ENCODE measurements around the gene EXT2.

EXT2 gene

GRCh38 chr11:44150401-44150800 is 54.9 kb downstream of the EXT2 start:
- Histone ChIP-seq H2BK15ac (ENCODE audit: low read depth, poor library complexity, severe bottlenecking) (no peak overlapping the region), H3K9me3 (ENCODE audit: control insufficient read depth, low read length) (no peaks in the 10 kb centered on the region), H2BK5ac (ENCODE audit: low read depth, low read length, poor library complexity, severe bottlenecking) (no peak overlapping the region), H3K27me3 (ENCODE audit: control insufficient read depth in 1 of 2, insufficient read depth in 1 of 2, low read length in 2 of 2) (no peaks in the 10 kb centered on the region), H3K4me2 (ENCODE audit: low read length, poor library complexity, severe bottlenecking) (no peak overlapping the region), H3K4me1 (ENCODE audit: control insufficient read depth, insufficient read depth, low read depth, low read length) (no peaks in the 10 kb centered on the region), H4K91ac (ENCODE audit: low read length) (no peak overlapping the region), H3K79me1 (replicated peaks; ENCODE audit: low read length, poor library complexity, severe bottlenecking) (peaks cover 7% of the 10 kb centered on the region), H3K36me3 (ENCODE audit: control insufficient read depth in 1 of 2, insufficient read depth in 2 of 2, low read depth in 1 of 2, low read length in 2 of 2) (peaks cover 3 to 44% of the 10 kb centered on the region in 2 experiments), H3K9ac (ENCODE audit: low read length) (no peak overlapping the region), H3K23ac (ENCODE audit: low read length in 2 of 2) (no peak overlapping the region), H3K27ac (ENCODE audit: low read length, poor library complexity, severe bottlenecking) (no peak overlapping the region), H2BK120ac (ENCODE audit: low read depth, low read length) (no peak overlapping the region), H3K14ac (ENCODE audit: low read length in 2 of 2) (no peak overlapping the region), H2AK5ac (ENCODE audit: low read length, severe bottlenecking) (no peak overlapping the region), H3K4me3 (ENCODE audit: insufficient read depth in 1 of 2, low read depth in 1 of 2, low read length in 2 of 2) (no peak overlapping the region), H2AFZ (ENCODE audit: low read depth, low read length) (no peak overlapping the region), H3K4ac (ENCODE audit: low read depth in 1 of 2, low read length in 2 of 2) (no peak overlapping the region), H4K8ac (ENCODE audit: low read length) (no peak overlapping the region), H3K18ac (ENCODE audit: low read depth in 1 of 2, low read length in 2 of 2) (no peak overlapping the region), H2BK12ac (ENCODE audit: low read length in 2 of 2) (no peak overlapping the region)
- DNase-seq: no peak
- no CpG with 5 or more reads among the region's 1 CpG for WGBS

GRCh38 chr11:44157019-44157418 is 61.5 kb downstream of the EXT2 start:
- Histone ChIP-seq H4K8ac (ENCODE audit: low read length) (no peak overlapping the region), H3K4me1 (ENCODE audit: control insufficient read depth, insufficient read depth, low read depth, low read length) (no peaks in the 10 kb centered on the region), H2AK5ac (ENCODE audit: low read length, severe bottlenecking) (no peak overlapping the region), H3K36me3 (ENCODE audit: control insufficient read depth in 1 of 2, insufficient read depth in 2 of 2, low read depth in 1 of 2, low read length in 2 of 2) (peaks cover 14 to 21% of the 10 kb centered on the region in 2 experiments), H2BK120ac (ENCODE audit: low read depth, low read length) (no peak overlapping the region), H3K4me3 (ENCODE audit: insufficient read depth in 1 of 2, low read depth in 1 of 2, low read length in 2 of 2) (no peak overlapping the region), H3K9ac (ENCODE audit: low read length) (no peak overlapping the region), H4K91ac (ENCODE audit: low read length) (no peak overlapping the region), H3K4ac (ENCODE audit: low read depth in 1 of 2, low read length in 2 of 2) (no peak overlapping the region), H2BK15ac (ENCODE audit: low read depth, poor library complexity, severe bottlenecking) (no peak overlapping the region), H3K79me1 (replicated peaks; ENCODE audit: low read length, poor library complexity, severe bottlenecking) (peaks cover 5% of the 10 kb centered on the region), H2BK5ac (ENCODE audit: low read depth, low read length, poor library complexity, severe bottlenecking) (no peak overlapping the region), H3K18ac (ENCODE audit: low read depth in 1 of 2, low read length in 2 of 2) (no peak overlapping the region), H3K4me2 (ENCODE audit: low read length, poor library complexity, severe bottlenecking) (no peak overlapping the region), H2BK12ac (ENCODE audit: low read length in 2 of 2) (no peak overlapping the region), H3K9me3 (ENCODE audit: control insufficient read depth, low read length) (no peaks in the 10 kb centered on the region), H3K27me3 (ENCODE audit: control insufficient read depth in 1 of 2, insufficient read depth in 1 of 2, low read length in 2 of 2) (no peaks in the 10 kb centered on the region), H2AFZ (ENCODE audit: low read depth, low read length) (no peak overlapping the region), H3K23ac (ENCODE audit: low read length in 2 of 2) (no peak overlapping the region), H3K14ac (ENCODE audit: low read length in 2 of 2) (no peak overlapping the region), H3K27ac (ENCODE audit: low read length, poor library complexity, severe bottlenecking) (no peak overlapping the region)
- no peak for DNase-seq
- 91% methylated on average over 4 of the region's 4 CpGs for WGBS

DNA sequence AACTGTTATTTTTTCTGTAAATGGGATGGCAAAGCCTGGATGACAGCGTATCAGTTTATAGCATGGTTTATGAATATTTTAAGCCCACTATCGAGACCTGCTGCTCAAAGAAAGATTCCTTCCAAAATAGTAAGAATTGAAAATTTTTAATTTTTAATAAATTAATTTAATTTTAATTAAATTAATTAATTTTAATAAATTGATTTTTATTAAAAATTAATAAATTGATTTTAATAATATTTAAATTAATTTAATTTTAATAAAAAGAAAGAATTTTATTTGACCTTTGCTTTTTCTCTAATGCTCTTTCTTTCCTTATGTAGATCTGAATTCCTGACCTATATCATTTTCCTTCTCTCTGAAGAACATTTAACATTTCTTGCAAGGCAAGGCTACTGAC is 62.9 kb downstream of the EXT2 start:
- H3K23ac ChIP-seq (ENCODE audit: low read length in 2 of 2): no peak overlapping the region
- no peak overlapping the region for H2BK15ac ChIP-seq (ENCODE audit: low read depth, poor library complexity, severe bottlenecking)
- H3K14ac ChIP-seq (ENCODE audit: low read length in 2 of 2): no peak overlapping the region
- peaks cover 14 to 18% of the 10 kb centered on the region in 2 experiments for H3K36me3 ChIP-seq (ENCODE audit: control insufficient read depth in 1 of 2, insufficient read depth in 2 of 2, low read depth in 1 of 2, low read length in 2 of 2)
- peaks cover 3% of the 10 kb centered on the region for H3K79me1 ChIP-seq (replicated peaks; ENCODE audit: low read length, poor library complexity, severe bottlenecking)
- no peak overlapping the region for H3K27ac ChIP-seq (ENCODE audit: low read length, poor library complexity, severe bottlenecking)
- H3K18ac ChIP-seq (ENCODE audit: low read depth in 1 of 2, low read length in 2 of 2): no peak overlapping the region
- no peaks in the 10 kb centered on the region for H3K9me3 ChIP-seq (ENCODE audit: control insufficient read depth, low read length)
- H3K4me2 ChIP-seq (ENCODE audit: low read length, poor library complexity, severe bottlenecking): no peak overlapping the region
- H4K8ac ChIP-seq (ENCODE audit: low read length): no peak overlapping the region
- H2BK5ac ChIP-seq (ENCODE audit: low read depth, low read length, poor library complexity, severe bottlenecking): no peak overlapping the region
- DNase-seq: no peak
- no peak overlapping the region for H2BK12ac ChIP-seq (ENCODE audit: low read length in 2 of 2)
- no peak overlapping the region for H2AFZ ChIP-seq (ENCODE audit: low read depth, low read length)
- no peak overlapping the region for H2BK120ac ChIP-seq (ENCODE audit: low read depth, low read length)
- no peak overlapping the region for H3K9ac ChIP-seq (ENCODE audit: low read length)
- no peaks in the 10 kb centered on the region for H3K27me3 ChIP-seq (ENCODE audit: control insufficient read depth in 1 of 2, insufficient read depth in 1 of 2, low read length in 2 of 2)
- H3K4ac ChIP-seq (ENCODE audit: low read depth in 1 of 2, low read length in 2 of 2): no peak overlapping the region
- H3K4me1 ChIP-seq (ENCODE audit: control insufficient read depth, insufficient read depth, low read depth, low read length): no peaks in the 10 kb centered on the region
- WGBS: 80% methylated on average over 1 of the region's 2 CpGs
- no peak overlapping the region for H3K4me3 ChIP-seq (ENCODE audit: insufficient read depth in 1 of 2, low read depth in 1 of 2, low read length in 2 of 2)
- H4K91ac ChIP-seq (ENCODE audit: low read length): no peak overlapping the region
- H2AK5ac ChIP-seq (ENCODE audit: low read length, severe bottlenecking): no peak overlapping the region

- Histone ChIP-seq H3K4me1 (ENCODE audit: control insufficient read depth, insufficient read depth, low read depth, low read length) (no peaks in the 10 kb centered on the region), H3K79me1 (replicated peaks; ENCODE audit: low read length, poor library complexity, severe bottlenecking) (peaks cover 2% of the 10 kb centered on the region), H3K9me3 (ENCODE audit: control insufficient read depth, low read length) (no peaks in the 10 kb centered on the region), H2AFZ (ENCODE audit: low read depth, low read length) (no peak overlapping the region), H4K8ac (ENCODE audit: low read length) (no peak overlapping the region), H2BK5ac (ENCODE audit: low read depth, low read length, poor library complexity, severe bottlenecking) (no peak overlapping the region), H2BK120ac (ENCODE audit: low read depth, low read length) (no peak overlapping the region), H3K4me3 (ENCODE audit: insufficient read depth in 1 of 2, low read depth in 1 of 2, low read length in 2 of 2) (no peak overlapping the region), H3K36me3 (ENCODE audit: control insufficient read depth in 1 of 2, insufficient read depth in 2 of 2, low read depth in 1 of 2, low read length in 2 of 2) (peaks cover 14 to 18% of the 10 kb centered on the region in 2 experiments), H2BK15ac (ENCODE audit: low read depth, poor library complexity, severe bottlenecking) (no peak overlapping the region), H3K27me3 (ENCODE audit: control insufficient read depth in 1 of 2, insufficient read depth in 1 of 2, low read length in 2 of 2) (no peaks in the 10 kb centered on the region), H3K27ac (ENCODE audit: low read length, poor library complexity, severe bottlenecking) (no peak overlapping the region), H4K91ac (ENCODE audit: low read length) (no peak overlapping the region), H3K23ac (ENCODE audit: low read length in 2 of 2) (no peak overlapping the region), H2BK12ac (ENCODE audit: low read length in 2 of 2) (no peak overlapping the region), H3K18ac (ENCODE audit: low read depth in 1 of 2, low read length in 2 of 2) (no peak overlapping the region), H3K14ac (ENCODE audit: low read length in 2 of 2) (no peak overlapping the region), H3K4me2 (ENCODE audit: low read length, poor library complexity, severe bottlenecking) (no peak overlapping the region), H3K9ac (ENCODE audit: low read length) (no peak overlapping the region), H2AK5ac (ENCODE audit: low read length, severe bottlenecking) (no peak overlapping the region), H3K4ac (ENCODE audit: low read depth in 1 of 2, low read length in 2 of 2) (no peak overlapping the region)
- 88% methylated on average over 1 of the region's 1 CpG for WGBS
- DNase-seq: no peak
Measured at GRCh38 chr11:44159848-44160721, 64.6 kb downstream of the EXT2 start.
